H1 (cell line): Measurements from ENCODE around the gene TMX2. TPM values are rescaled to one million over a fixed set of nuclear protein-coding genes. Genes with fewer than 3 reads are reported as not detected.

Experiments
- CTCF ChIA-PET: fragments of 300-600 bp; sonication (Branson Sonifier 250); formaldehyde crosslinking; loops from one replicate; lab custom pipeline; 2021; ENCODE audit not compliant: partially characterized antibody; lab: Charles Lee
- POLR2A ChIA-PET: fragments of 300-600 bp; sonication (Branson Sonifier 250); formaldehyde crosslinking; loops from one replicate; lab custom pipeline; 2021; ENCODE audit warnings: inconsistent platforms; ENCODE audit not compliant: partially characterized antibody; lab: Charles Lee
- DNase-seq, 2 experiments: peaks; one replicate each; pipeline versions ENCODE4 v3.0.0 to v3.0.0-alpha.2; 2010 to 2022; ENCODE audit warnings: low spot score in 2 of 2, low read depth in 1 of 2, mixed read lengths in 1 of 2
- FAIRE-seq: peaks from 2 replicates; lab custom pipeline; 2011; peaks lifted over from hg19 to GRCh38; lab: Jason Lieb, UNC
- H2AFZ ChIP-seq: 2 replicates; pipeline ENCODE4 v1.8.1; 2012; ENCODE audit warnings: low read length, inconsistent platforms
- H2AK5ac ChIP-seq: 2 replicates; pipeline ENCODE4 v1.6.1; 2013; ENCODE audit warnings: low read depth, low read length
- H2BK120ac ChIP-seq: replicated peaks from 2 replicates; pipeline ENCODE3; 2013; ENCODE audit warnings: low read depth, low read length, inconsistent platforms
- H2BK12ac ChIP-seq: 2 replicates; pipeline ENCODE4 v1.6.1; 2013; ENCODE audit warnings: low read depth, low read length
- H2BK15ac ChIP-seq: 2 replicates; pipeline ENCODE4 v1.6.1; 2013; ENCODE audit warnings: low read length
- H2BK20ac ChIP-seq: 2 replicates; pipeline ENCODE4 v1.6.1; 2013; ENCODE audit warnings: low read length
- H2BK5ac ChIP-seq: 2 replicates; pipeline ENCODE4 v1.6.1; 2013; ENCODE audit warnings: low read depth, low read length
- H3K14ac ChIP-seq: 2 replicates; pipeline ENCODE4 v1.6.1; 2013; ENCODE audit warnings: inconsistent platforms; ENCODE audit not compliant: insufficient read length
- H3K18ac ChIP-seq: 2 replicates; pipeline ENCODE4 v1.6.1; 2013; ENCODE audit warnings: low read length; ENCODE audit errors: extremely low read depth
- H3K23ac ChIP-seq: 2 replicates; pipeline ENCODE4 v1.6.1; 2013; ENCODE audit warnings: inconsistent platforms; ENCODE audit not compliant: insufficient read length
- H3K23me2 ChIP-seq: 2 replicates; pipeline ENCODE4 v1.6.1; 2013; ENCODE audit warnings: low read depth, low read length
- H3K27ac ChIP-seq: 2 replicates; pipeline ENCODE4 v1.6.1; 2011; ENCODE audit warnings: low read depth, low read length, inconsistent platforms
- H3K27me3 ChIP-seq, 4 experiments: replicated peaks in 1 of 4; 1 replicate in 1 of 4; 2 replicates in 3 of 4; pipeline versions ENCODE4 v1.6.1 to v1.8.1; 2011 to 2013; ENCODE audit warnings: low read length in 3 of 4, mild to moderate bottlenecking in 3 of 4, inconsistent platforms in 2 of 4, mixed read lengths in 2 of 4, moderate library complexity in 1 of 4; ENCODE audit not compliant: control insufficient read depth in 3 of 4, insufficient read depth in 3 of 4; ENCODE audit errors: extremely low read depth in 1 of 4
- H3K36me3 ChIP-seq, 4 experiments: 2 replicates each; pipeline versions ENCODE4 v1.6.1 to v1.8.1; 2011 to 2013; ENCODE audit warnings: mild to moderate bottlenecking in 4 of 4, low read length in 3 of 4, moderate library complexity in 2 of 4, control low read depth in 1 of 4, inconsistent platforms in 1 of 4; ENCODE audit not compliant: insufficient read depth in 4 of 4, control insufficient read depth in 2 of 4
- H3K4ac ChIP-seq: replicated peaks from 2 replicates; pipeline ENCODE3; 2013; ENCODE audit warnings: low read length, low read depth, mixed read lengths, inconsistent platforms; ENCODE audit not compliant: insufficient read length
- H3K4me1 ChIP-seq, 4 experiments: replicated peaks in 1 of 4; 1 replicate in 1 of 4; 2 replicates in 3 of 4; pipeline versions ENCODE4 v1.6.1 to v1.8.1; 2011 to 2013; ENCODE audit warnings: low read length in 3 of 4, inconsistent platforms in 2 of 4, mixed read lengths in 1 of 4; ENCODE audit not compliant: insufficient read depth in 4 of 4, control insufficient read depth in 3 of 4
- H3K4me2 ChIP-seq, 2 experiments: 2 replicates each; pipeline versions ENCODE4 v1.6.1 to v1.8.1; 2011 to 2013; ENCODE audit warnings: low read depth in 2 of 2, low read length in 2 of 2, control low read depth in 1 of 2, inconsistent platforms in 1 of 2, mild to moderate bottlenecking in 1 of 2; ENCODE audit not compliant: insufficient read depth in 1 of 2
- H3K4me3 ChIP-seq, 4 experiments: fragments of 200-600, 300-600 bp in 1 of 4; sonication (generic), shearing (Covaris generic), sonication (Bioruptor Twin) in 1 of 4; 2 replicates each; pipeline versions ENCODE4 v1.5.1 to v1.8.1; 2011 to 2016; ENCODE audit warnings: low read length in 4 of 4, low read depth in 3 of 4, control low read depth in 2 of 4, inconsistent platforms in 2 of 4, mild to moderate bottlenecking in 2 of 4, mixed read lengths in 1 of 4, moderate library complexity in 1 of 4; ENCODE audit not compliant: insufficient read depth in 2 of 4; ENCODE audit errors: extremely low read depth in 1 of 4
- H3K56ac ChIP-seq: replicated peaks from 2 replicates; pipeline ENCODE3; 2013; ENCODE audit warnings: low read depth, mild to moderate bottlenecking, mixed read lengths, low read length, inconsistent platforms; ENCODE audit not compliant: insufficient read length
- H3K79me1 ChIP-seq: 2 replicates; pipeline ENCODE4 v1.6.1; 2013; ENCODE audit warnings: low read depth, low read length, control low read depth
- H3K79me2 ChIP-seq, 2 experiments: 2 replicates each; pipeline versions ENCODE4 v1.6.1 to v1.8.1; 2012 to 2013; ENCODE audit warnings: low read length in 2 of 2, mild to moderate bottlenecking in 2 of 2, inconsistent platforms in 1 of 2; ENCODE audit not compliant: insufficient read depth in 2 of 2, control insufficient read depth in 1 of 2
- H3K9ac ChIP-seq, 4 experiments: replicated peaks in 1 of 4; 1 replicate in 1 of 4; 2 replicates in 3 of 4; pipeline versions ENCODE4 v1.6.1 to v1.8.1; 2011 to 2013; ENCODE audit warnings: low read depth in 3 of 4, low read length in 3 of 4, control low read depth in 2 of 4, mild to moderate bottlenecking in 2 of 4, moderate library complexity in 2 of 4, inconsistent platforms in 1 of 4; ENCODE audit errors: extremely low read depth in 1 of 4
- H3K9me3 ChIP-seq, 2 experiments: 2 replicates each; pipeline versions ENCODE4 v1.6.1 to v1.8.1; 2012 to 2013; ENCODE audit warnings: mild to moderate bottlenecking in 2 of 2, moderate library complexity in 2 of 2, control low read depth in 1 of 2, inconsistent platforms in 1 of 2, low read depth in 1 of 2, low read length in 1 of 2, mixed read lengths in 1 of 2; ENCODE audit not compliant: insufficient read depth in 2 of 2
- H4K20me1 ChIP-seq, 2 experiments: replicated peaks in 1 of 2; 2 replicates each; pipeline versions ENCODE3 to v1.8.1; 2011 to 2013; ENCODE audit warnings: inconsistent platforms in 2 of 2, low read length in 2 of 2, mild to moderate bottlenecking in 1 of 2; ENCODE audit not compliant: insufficient read depth in 2 of 2, control insufficient read depth in 1 of 2
- H4K5ac ChIP-seq: 2 replicates; pipeline ENCODE4 v1.6.1; 2013; ENCODE audit warnings: low read length, low read depth, mixed read lengths, inconsistent platforms; ENCODE audit not compliant: insufficient read length
- H4K8ac ChIP-seq: 2 replicates; pipeline ENCODE4 v1.8.0; 2013; ENCODE audit warnings: mild to moderate bottlenecking, moderate library complexity, low read length, inconsistent platforms; ENCODE audit not compliant: insufficient read depth; ENCODE audit errors: extremely low read depth
- H4K91ac ChIP-seq: replicated peaks from 2 replicates; pipeline ENCODE3; 2013; ENCODE audit warnings: low read length, mixed read lengths, inconsistent platforms; ENCODE audit not compliant: insufficient read length
- BCL11A ChIP-seq, 2 experiments: IDR thresholded peaks; one replicate each; pipeline ENCODE4 v1.6.1; 2011; ENCODE audit warnings: low read depth in 2 of 2, low read length in 2 of 2, mild to moderate bottlenecking in 2 of 2
- BRCA1 ChIP-seq: IDR thresholded peaks from 2 replicates; pipeline ENCODE4 v1.6.1; 2012; ENCODE audit warnings: low read depth, low read length, improper control_type of control experiment
- KDM4A ChIP-seq: IDR thresholded peaks from one replicate; pipeline ENCODE4 v1.7.1; 2012; ENCODE audit warnings: low read depth, mild to moderate bottlenecking, moderate library complexity, low read length, inconsistent platforms; ENCODE audit not compliant: severe bottlenecking
- RNF2 ChIP-seq: fragments of 200-900, 300-1000 bp; sonication (generic); IDR thresholded peaks from 2 replicates; pipeline ENCODE4 v1.7.1; 2016; ENCODE audit warnings: borderline replicate concordance, low read depth, mild to moderate bottlenecking, antibody characterized with exemption, low read length; ENCODE audit not compliant: poor library complexity, severe bottlenecking; ENCODE audit errors: missing control alignments
- SIN3A ChIP-seq, 2 experiments: IDR thresholded peaks in 1 of 2; conservative IDR thresholded peaks in 1 of 2; 2 replicates each; pipeline ENCODE4 v1.6.1; 2011 to 2012; ENCODE audit warnings: low read length in 2 of 2, improper control_type of control experiment in 1 of 2, low read depth in 1 of 2, mild to moderate bottlenecking in 1 of 2
- TAF1 ChIP-seq: IDR thresholded peaks from 2 replicates; pipeline ENCODE4 v1.6.1; 2011; ENCODE audit warnings: mild to moderate bottlenecking, low read depth, low read length
- YY1 ChIP-seq: IDR thresholded peaks from 2 replicates; pipeline ENCODE4 v1.6.1; 2011; ENCODE audit warnings: low read depth, mild to moderate bottlenecking, low read length
- ZNF274 ChIP-seq: IDR thresholded peaks from 2 replicates; pipeline ENCODE4 v1.7.0; 2012; ENCODE audit warnings: low read length, borderline replicate concordance; ENCODE audit errors: extremely low read depth
- WGBS, 2 experiments: shearing (Covaris generic) in 1 of 2; methylation state at CpG; one replicate each; pipeline versions ENCODE4 v1.1.6 to v1.1.7; 2013 to 2015; ENCODE audit warnings: low lambda C conversion rate in 2 of 2, mixed read lengths in 2 of 2, inconsistent platforms in 1 of 2, low coverage in 1 of 2, missing lambda C conversion rate in 1 of 2; ENCODE audit not compliant: insufficient replicate concordance in 2 of 2, insufficient coverage in 1 of 2, insufficient read length in 1 of 2; ENCODE audit errors: extremely low coverage in 1 of 2, missing lambda C conversion rate in 1 of 2; 5-methylcytosine and 5-hydroxymethylcytosine counted together
- polyA plus RNA-seq, 7 experiments: library from polyadenylated mRNA; depleted of rRNA in 3 of 7; stranded (reverse) in 5 of 7; unstranded in 2 of 7; fragments of >200 nt in 5 of 7; fragments of 200-250 nt in 2 of 7; gene quantifications; 1 replicate in 5 of 7; 2 replicates in 1 of 7; 4 replicates in 1 of 7; pipeline versions ENCODE4 v1.2.1 to v1.2.3, GENCODE V29; 2011 to 2013; ENCODE audit warnings: missing spikeins in 2 of 7, mixed read lengths in 2 of 7
- total RNA-seq: library from RNA; stranded (reverse); fragmentation: NEBNext Ultra II Directional; extraction: Animal tissue kit (Norgen Biotek cat#: 25700); gene quantifications from 2 replicates; pipeline ENCODE4 v1.2.1, GENCODE V29; 2021
- TF ChIP-seq, protein P1 (sequence below): IDR thresholded peaks from 2 replicates; pipeline ENCODE4 v1.6.1; 2012; ENCODE audit warnings: inconsistent platforms

TMX2 gene
- total and polyA plus RNA-seq, 2 of the 8 experiments (the other 6 are each of a cell fraction or from before 2014, with no cell fraction given) = 70.4 to 100.0 TPM

DNA sequence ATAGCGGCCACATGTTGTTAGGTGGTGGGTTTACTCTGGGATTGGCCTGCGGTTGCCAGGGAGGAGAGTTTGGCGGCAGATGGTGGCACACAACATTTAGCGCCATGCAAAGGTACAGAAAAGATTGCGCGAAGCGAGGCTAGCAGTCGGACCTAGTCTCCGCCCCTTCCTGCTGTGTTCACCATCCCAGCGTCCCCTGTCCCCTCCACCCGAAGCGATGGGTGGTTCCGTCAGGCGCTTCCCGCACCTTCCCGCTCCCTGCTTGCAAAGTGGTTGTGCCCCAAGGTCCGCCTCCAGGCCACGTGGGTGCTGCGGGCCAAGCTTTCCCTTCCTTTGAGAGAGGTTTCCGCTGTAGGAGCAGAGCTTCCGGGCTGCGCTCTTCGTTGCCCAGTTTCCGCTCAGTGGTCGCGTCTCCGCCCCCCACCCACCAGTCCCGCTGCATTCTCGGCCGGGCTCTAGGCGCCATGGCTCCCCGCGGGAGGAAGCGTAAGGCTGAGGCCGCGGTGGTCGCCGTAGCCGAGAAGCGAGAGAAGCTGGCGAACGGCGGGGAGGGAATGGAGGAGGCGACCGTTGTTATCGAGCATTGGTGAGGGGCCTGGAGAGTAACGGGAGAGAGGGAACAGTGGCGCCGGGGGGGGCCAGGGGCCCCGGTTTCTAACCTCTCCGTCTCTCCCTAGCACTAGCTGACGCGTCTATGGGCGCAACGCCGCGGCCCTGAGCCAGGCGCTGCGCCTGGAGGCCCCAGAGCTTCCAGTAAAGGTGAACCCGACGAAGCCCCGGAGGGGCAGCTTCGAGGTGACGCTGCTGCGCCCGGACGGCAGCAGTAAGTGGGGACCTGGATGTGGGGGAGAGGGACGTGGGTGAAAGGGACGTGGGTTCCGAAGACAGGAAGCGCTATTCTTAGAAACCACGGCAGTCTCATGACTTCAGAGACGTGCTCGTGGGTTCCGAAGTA, 29.0 kb downstream of the TMX2 start, which contains the start of gene SELENOH:
Gene SELENOH, plus strand, starts transcription at position 360 of the 955 bp plus-strand sequence. Its CDS starts 105 bp downstream, at position 465.
- Histone ChIP-seq H2BK20ac (no peak within 1 kb of the TSS), H3K79me2 (peaks cover 0 to 14% of the 10 kb centered on the region in 2 experiments; a peak in 3 of 4 replicates), H2AFZ (peak within 1 kb of the TSS; percentile 71; the same call in 1 of the 2 replicates), H3K4me2 (peak within 1 kb of the TSS; percentile 65 to 88), H3K4ac (peak within 1 kb of the TSS; percentile 71), H3K9me3 (no peaks in the 10 kb centered on the region), H2BK5ac (peak within 1 kb of the TSS; percentile 72), H4K20me1 (peaks cover 0 to 4% of the 10 kb centered on the region in 2 experiments), H4K91ac (peak within 1 kb of the TSS; percentile 51), H3K23ac (no peak within 1 kb of the TSS), H3K36me3 (peaks cover 15 to 52% (median 39%) of the 10 kb centered on the region in 4 experiments), H2BK15ac (no peak within 1 kb of the TSS), H2BK120ac (peak within 1 kb of the TSS; percentile 18), H3K4me1 (peaks cover 0 to 9% (median 3%) of the 10 kb centered on the region in 4 experiments; a peak in 4 of 7 replicates), H2AK5ac (no peak within 1 kb of the TSS), H3K23me2 (no peaks in the 10 kb centered on the region; the same call in 1 of the 2 replicates), H3K56ac (peak within 1 kb of the TSS; percentile 65), H3K14ac (no peak within 1 kb of the TSS), H3K18ac (peak within 1 kb of the TSS; percentile 54; the same call in 1 of the 2 replicates), H4K8ac (peak within 1 kb of the TSS; percentile 91), H3K9ac (peak within 1 kb of the TSS; percentile 76 to 90 (median 88)), H3K79me1 (no peaks in the 10 kb centered on the region; the same call in 1 of the 2 replicates), H3K4me3 (peak within 1 kb of the TSS; percentile 76 to 99 (median 92)), H3K27me3 (no peaks in the 10 kb centered on the region), H3K27ac (peak within 1 kb of the TSS; percentile 83), H2BK12ac (no peak within 1 kb of the TSS), H4K5ac (peak within 1 kb of the TSS; percentile 77)
- POLR2A ChIA-PET = interaction anchor here (0.6 to 5.8 kb wide), 42 partner anchors 9 to 315 kb away, joined by 3 to 30 read pairs (median 4); partner anchors contain the start of genes BTBD18, CTNND1, MED19 and RTN4RL2
- CTCF ChIA-PET = interaction anchor here (0.6 to 12.1 kb wide), 5 partner anchors 10 to 60 kb away, joined by 3 to 182 read pairs (median 6); partner anchors contain the start of gene BTBD18
- peak; percentile 95 to 99 for DNase-seq
- WGBS, 2 experiments = 2% methylated on average over 75 of the region's 75 CpGs; no CpG with 5 or more reads in 1 of the 2 experiments
- peak; percentile 36 for FAIRE-seq
- TF ChIP-seq TAF1 = peak; percentile 94
- TF ChIP-seq SIN3A (conservative IDR thresholded peaks at IDR 0.05 in 1 of 2, IDR thresholded peaks at IDR 0.05 in 1 of 2; ENCODE audit: low read depth in 1 of 2, low read length in 2 of 2) = peak; percentile 91 to 98; a peak in 3 of 4 replicates
- TF ChIP-seq RNF2 = no peak
- peak; percentile 88 for TF ChIP-seq YY1
- peak; percentile 58; the same call in 1 of the 2 replicates for TF ChIP-seq BRCA1
- TF ChIP-seq, protein P1, sequence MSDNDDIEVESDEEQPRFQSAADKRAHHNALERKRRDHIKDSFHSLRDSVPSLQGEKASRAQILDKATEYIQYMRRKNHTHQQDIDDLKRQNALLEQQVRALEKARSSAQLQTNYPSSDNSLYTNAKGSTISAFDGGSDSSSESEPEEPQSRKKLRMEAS = peak; percentile 99
- TF ChIP-seq BCL11A (IDR thresholded peaks at IDR 0.05; ENCODE audit: low read depth in 2 of 2, low read length in 2 of 2) = no peak
- TF ChIP-seq ZNF274 = no peak
- peak; percentile 63 for TF ChIP-seq KDM4A
